Measurements from ENCODE around the gene KCNMB3.
A peak's percentile ranks its signal among the peaks of the same experiment; 100 is the strongest.

Gene KCNMB3, protein sequence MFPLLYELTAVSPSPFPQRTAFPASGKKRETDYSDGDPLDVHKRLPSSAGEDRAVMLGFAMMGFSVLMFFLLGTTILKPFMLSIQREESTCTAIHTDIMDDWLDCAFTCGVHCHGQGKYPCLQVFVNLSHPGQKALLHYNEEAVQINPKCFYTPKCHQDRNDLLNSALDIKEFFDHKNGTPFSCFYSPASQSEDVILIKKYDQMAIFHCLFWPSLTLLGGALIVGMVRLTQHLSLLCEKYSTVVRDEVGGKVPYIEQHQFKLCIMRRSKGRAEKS

DNA sequence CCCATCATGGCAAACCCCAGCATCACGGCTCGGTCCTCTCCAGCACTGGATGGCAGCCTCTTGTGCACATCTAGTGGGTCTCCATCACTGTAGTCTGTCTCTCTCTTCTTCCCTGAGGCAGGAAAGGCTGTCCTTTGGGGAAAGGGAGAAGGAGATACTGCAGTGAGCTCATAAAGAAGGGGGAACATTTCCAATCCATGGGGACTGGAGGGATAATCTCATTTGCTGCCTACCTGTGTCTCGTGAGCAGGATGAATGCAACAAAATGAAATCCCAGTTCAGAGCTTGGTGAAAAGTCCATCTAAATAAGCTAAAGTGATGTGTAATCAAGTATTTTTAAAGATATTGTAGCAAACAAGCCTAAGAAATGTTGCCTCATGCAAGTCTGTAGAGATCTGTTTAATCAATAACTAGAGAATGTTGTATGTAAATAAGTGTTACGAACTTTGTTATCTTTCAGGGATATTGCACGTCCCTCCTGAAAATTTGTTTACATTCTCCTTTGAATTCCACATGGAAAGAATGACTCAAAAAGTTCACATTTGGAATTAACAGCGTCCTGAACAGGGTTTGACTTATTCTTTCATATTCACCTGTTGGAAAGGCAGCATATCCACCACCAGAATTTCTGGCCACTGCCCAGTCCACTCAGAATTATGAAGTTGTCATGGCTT is at the start of gene KCNMB3:
TSS of gene KCNMB3 (minus strand) at position 312 of the 674 bp plus-strand sequence. CDS start at position 188, 124 bp downstream.
- H3K4me1 ChIP-seq, result no peaks in the 10 kb centered on the region
- TF ChIP-seq Cebpa-rat (IDR thresholded peaks at IDR 0.05), result no peak
- no peaks in the 10 kb centered on the region for H3K27me3 ChIP-seq
- no peak within 1 kb of the TSS for H3K27ac ChIP-seq
- no peaks in the 10 kb centered on the region for H4K20me1 ChIP-seq
- H3K4me2 ChIP-seq, result no peak within 1 kb of the TSS
- H3K9me3 ChIP-seq (replicated peaks in 1 of 11), result no peaks in the 10 kb centered on the region
- H3K36me3 ChIP-seq, result no peaks in the 10 kb centered on the region
- no peak within 1 kb of the TSS for H3K4me3 ChIP-seq
- H3K9ac ChIP-seq, result no peak within 1 kb of the TSS

DNA sequence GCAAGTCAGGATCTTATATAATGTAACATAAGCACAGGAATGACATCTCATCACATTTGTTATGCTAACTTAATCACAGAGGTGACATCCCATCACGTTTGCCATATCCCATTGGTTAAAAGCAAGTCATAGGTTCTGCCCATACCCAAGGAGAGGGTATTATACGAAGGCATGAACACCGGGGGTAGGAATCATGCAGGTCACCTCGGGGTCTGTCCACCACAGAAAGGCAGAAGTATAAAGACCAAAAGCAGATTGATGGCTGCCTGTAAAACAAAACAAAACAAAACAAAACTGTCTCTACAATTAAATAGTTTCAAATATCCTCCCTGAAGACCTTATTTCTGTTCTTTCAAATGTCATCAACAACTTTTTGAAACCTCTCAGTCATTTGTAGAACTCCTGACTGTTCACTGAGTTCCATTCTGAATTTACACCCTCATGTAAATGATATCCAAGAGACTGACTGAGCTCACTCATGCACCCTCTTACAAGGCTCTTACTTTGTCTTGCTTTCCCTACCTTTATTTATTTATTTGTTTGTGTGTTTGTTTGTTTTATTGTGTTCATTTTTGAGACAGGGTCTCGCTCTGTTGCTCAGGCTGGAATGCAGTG is 49.2 kb upstream of the KCNMB3 start:
- Histone ChIP-seq H3K4me2 (no peak overlapping the region), H3K9ac (no peak overlapping the region), H3K4me3 (no peak overlapping the region), H3K27ac (no peak overlapping the region), H3K36me3 (no peaks in the 10 kb centered on the region), H3K4me1 (no peaks in the 10 kb centered on the region), H3K9me3 (replicated peaks in 1 of 11) (peaks cover 0 to 10% (median 6%) of the 10 kb centered on the region in 11 experiments; a peak in 4 of 22 replicates), H3K27me3 (no peaks in the 10 kb centered on the region), H4K20me1 (no peaks in the 10 kb centered on the region)
- no peak for TF ChIP-seq Cebpa-rat (IDR thresholded peaks at IDR 0.05)

DNA sequence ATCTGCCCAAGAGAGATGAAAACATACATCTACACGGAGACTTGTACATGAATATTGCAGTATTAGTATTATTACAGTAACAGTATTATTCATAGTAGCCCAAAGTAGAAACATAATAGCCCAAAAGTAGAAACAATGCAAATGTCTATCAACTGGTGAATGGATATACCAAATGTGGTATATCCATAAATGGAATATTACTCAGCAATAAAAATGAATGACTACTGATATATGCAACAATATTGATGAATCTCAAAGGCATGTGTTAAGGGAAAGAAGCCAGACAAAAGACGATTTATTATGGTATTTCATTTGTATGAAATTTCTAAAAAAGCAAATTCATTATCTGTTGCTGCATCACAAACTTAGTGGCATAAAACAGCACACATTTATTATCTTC is 48.4 kb upstream of the KCNMB3 start:
- Histone ChIP-seq H3K4me1 (no peaks in the 10 kb centered on the region; a peak in 1 of 20 replicates), H3K4me3 (no peak overlapping the region), H3K4me2 (no peak overlapping the region), H4K20me1 (no peaks in the 10 kb centered on the region), H3K27me3 (no peaks in the 10 kb centered on the region), H3K9me3 (replicated peaks in 1 of 11) (peaks cover 0 to 10% (median 6%) of the 10 kb centered on the region in 11 experiments; a peak in 4 of 22 replicates), H3K27ac (no peak overlapping the region), H3K9ac (no peak overlapping the region), H3K36me3 (no peaks in the 10 kb centered on the region)
- no peak for TF ChIP-seq Cebpa-rat (IDR thresholded peaks at IDR 0.05)

DNA sequence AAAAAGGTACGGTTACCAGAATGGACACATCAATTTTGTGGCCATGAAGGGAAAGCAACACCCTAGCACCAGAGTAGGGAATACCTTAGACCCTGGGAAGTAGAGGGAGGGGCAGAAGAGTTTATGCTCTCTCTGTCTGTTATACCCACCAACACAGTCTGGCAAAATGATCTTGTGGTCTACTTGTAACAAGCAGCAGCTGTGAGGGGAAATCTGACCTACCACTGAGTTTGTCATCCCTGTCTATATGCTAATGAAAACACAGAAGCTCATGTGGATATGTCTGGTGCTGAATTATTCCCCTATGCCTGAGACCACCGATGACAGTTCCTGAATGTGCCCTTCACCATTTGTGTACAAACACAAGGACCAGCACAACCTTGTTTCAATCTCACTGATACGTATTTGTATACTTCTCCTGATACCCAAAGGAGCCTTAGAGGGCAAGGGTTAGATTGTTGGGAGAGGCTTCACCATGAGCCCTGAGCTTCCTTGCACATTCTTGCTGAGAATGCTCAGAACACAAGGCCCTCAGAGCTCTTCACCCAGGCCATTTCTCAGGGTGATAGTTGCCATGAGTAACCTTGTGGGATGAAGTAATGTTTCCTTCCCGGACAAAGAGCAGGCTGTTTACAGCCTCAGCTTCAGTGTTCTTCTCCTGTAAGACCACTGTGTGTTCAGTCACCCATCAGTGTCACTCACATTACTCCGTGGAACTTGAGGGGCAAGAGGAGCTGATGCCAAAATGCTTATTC is 47.2 kb upstream of the KCNMB3 start:
- no peaks in the 10 kb centered on the region for H4K20me1 ChIP-seq
- H3K27me3 ChIP-seq, result no peaks in the 10 kb centered on the region
- no peak for TF ChIP-seq Cebpa-rat (IDR thresholded peaks at IDR 0.05)

DNA sequence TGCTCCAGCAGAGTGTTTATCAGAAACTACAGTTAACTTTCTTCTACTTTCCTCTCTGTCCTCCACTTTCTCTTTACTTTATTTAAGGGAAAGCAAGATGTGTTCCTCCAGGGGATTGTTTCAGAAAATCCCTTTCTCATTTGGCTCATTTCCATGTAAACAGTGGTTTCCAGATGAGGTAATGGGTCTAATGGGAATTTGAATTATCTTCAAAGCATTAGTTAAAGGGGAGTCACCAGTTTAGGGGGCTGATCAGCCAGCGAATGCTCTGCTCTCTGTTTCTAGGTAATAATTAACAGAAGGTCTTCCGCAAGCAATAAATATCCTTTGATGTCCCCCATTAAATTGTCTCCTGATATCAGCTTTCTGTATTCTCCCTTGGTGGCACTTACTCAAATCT is 41.5 kb upstream of the KCNMB3 start:
- TF ChIP-seq Cebpa-rat (IDR thresholded peaks at IDR 0.05), result no peak
- H3K4me1 ChIP-seq, result no peaks in the 10 kb centered on the region; a peak in 1 of 20 replicates

More for the DNA sequence above, 47.2 kb upstream of the KCNMB3 start:
- Histone ChIP-seq H3K9me3 (replicated peaks in 1 of 11) (peaks cover 0 to 10% (median 6%) of the 10 kb centered on the region in 11 experiments; a peak in 4 of 22 replicates), H3K4me1 (no peaks in the 10 kb centered on the region; a peak in 1 of 20 replicates), H3K4me2 (no peak overlapping the region), H3K9ac (no peak overlapping the region), H3K36me3 (no peaks in the 10 kb centered on the region), H3K27ac (no peak overlapping the region), H3K4me3 (no peak overlapping the region)

DNA sequence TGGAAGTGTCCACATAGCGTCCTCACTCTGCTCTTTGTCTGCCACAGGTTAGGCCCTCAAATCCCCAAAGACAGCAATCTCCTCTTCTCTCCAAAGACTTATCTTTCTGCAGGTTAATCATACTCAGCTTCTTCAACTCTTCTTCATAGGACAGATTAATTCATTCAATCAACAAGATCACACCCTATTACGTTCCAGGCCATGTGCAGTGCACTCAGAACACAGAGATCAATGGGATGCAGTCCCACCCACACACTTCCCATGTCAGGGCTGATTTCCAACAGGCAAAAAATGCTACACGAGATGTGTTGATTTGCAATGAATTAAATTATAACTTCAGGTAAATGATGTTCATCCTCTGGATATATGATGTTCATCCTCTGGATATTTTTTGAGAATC is 38.4 kb upstream of the KCNMB3 start:
- no peak overlapping the region for H3K4me2 ChIP-seq
- H3K4me3 ChIP-seq, result no peak overlapping the region
- no peaks in the 10 kb centered on the region for H4K20me1 ChIP-seq
- H3K9ac ChIP-seq, result no peak overlapping the region
- TF ChIP-seq Cebpa-rat (IDR thresholded peaks at IDR 0.05), result no peak
- no peak overlapping the region for H3K27ac ChIP-seq
- peaks cover 0 to 6% (median 0%) of the 10 kb centered on the region in 10 experiments; a peak in 1 of 20 replicates for H3K4me1 ChIP-seq
- no peaks in the 10 kb centered on the region for H3K27me3 ChIP-seq
- H3K36me3 ChIP-seq, result no peaks in the 10 kb centered on the region
- no peaks in the 10 kb centered on the region for H3K9me3 ChIP-seq (replicated peaks in 1 of 11)

More for the DNA sequence above, 41.5 kb upstream of the KCNMB3 start:
- Histone ChIP-seq H3K27ac (no peak overlapping the region), H3K36me3 (no peaks in the 10 kb centered on the region), H3K4me2 (no peak overlapping the region), H3K27me3 (no peaks in the 10 kb centered on the region), H3K9ac (no peak overlapping the region), H3K9me3 (replicated peaks in 1 of 11) (no peaks in the 10 kb centered on the region), H4K20me1 (no peaks in the 10 kb centered on the region), H3K4me3 (no peak overlapping the region)

DNA sequence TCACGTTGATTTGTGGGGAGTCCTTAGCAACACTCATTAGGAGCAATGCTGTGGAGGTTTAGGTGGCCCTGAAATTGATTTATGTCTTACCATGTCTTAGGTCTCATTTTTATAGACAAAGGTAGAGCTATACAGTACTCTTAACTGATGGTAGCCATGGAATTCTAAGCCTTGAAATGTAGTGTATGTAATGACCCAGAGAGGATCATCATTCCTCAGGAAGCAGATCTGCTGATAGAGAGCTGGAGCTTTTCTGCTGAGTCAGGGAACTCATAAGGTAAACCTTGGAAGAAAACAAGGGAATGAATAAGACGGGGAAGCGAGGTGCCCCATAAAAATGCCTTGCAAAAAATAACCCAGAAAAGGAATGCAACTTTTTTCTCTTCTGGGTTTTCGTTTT is 37.9 kb upstream of the KCNMB3 start:
- no peak overlapping the region for H3K4me3 ChIP-seq
- H3K36me3 ChIP-seq, result no peaks in the 10 kb centered on the region
- no peak overlapping the region for H3K9ac ChIP-seq
- no peak overlapping the region for H3K4me2 ChIP-seq
- H3K9me3 ChIP-seq (replicated peaks in 1 of 11), result no peaks in the 10 kb centered on the region
- no peak overlapping the region for H3K27ac ChIP-seq
- H3K27me3 ChIP-seq, result no peaks in the 10 kb centered on the region
- H4K20me1 ChIP-seq, result no peaks in the 10 kb centered on the region
- TF ChIP-seq Cebpa-rat (IDR thresholded peaks at IDR 0.05), result no peak
- peaks cover 0 to 6% (median 0%) of the 10 kb centered on the region in 10 experiments; a peak in 1 of 20 replicates for H3K4me1 ChIP-seq

DNA sequence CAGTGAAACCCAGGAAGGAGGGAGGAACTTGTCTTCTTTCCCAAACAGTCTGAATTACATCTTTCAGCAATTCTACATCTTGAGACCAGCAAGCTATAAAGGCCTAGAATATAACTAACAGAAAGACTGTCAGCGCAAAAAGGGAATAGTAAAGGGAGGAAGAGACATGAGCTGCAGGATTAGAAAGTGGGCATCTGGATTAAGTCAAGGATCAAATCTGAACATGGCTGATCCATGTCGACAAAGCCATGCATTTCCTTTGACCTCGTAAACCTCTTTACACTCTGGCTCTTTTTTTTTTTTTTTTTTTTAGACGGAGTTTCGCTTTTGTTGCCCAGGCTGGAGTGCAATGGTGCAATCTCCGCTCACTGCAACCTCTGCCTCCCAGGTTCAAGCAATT is 35.4 kb upstream of the KCNMB3 start:
- H3K27ac ChIP-seq, result no peak overlapping the region
- H3K4me3 ChIP-seq, result no peak overlapping the region
- H4K20me1 ChIP-seq, result no peaks in the 10 kb centered on the region
- H3K9ac ChIP-seq, result no peak overlapping the region
- H3K36me3 ChIP-seq, result no peaks in the 10 kb centered on the region
- peak overlapping the region in 1 of 11 experiments; percentile 11; a peak in 1 of 22 replicates for H3K4me2 ChIP-seq
- no peak for TF ChIP-seq Cebpa-rat (IDR thresholded peaks at IDR 0.05)
- no peaks in the 10 kb centered on the region for H3K9me3 ChIP-seq (replicated peaks in 1 of 11)
- H3K4me1 ChIP-seq, result peaks cover 0 to 6% (median 0%) of the 10 kb centered on the region in 10 experiments; a peak in 1 of 20 replicates
- no peaks in the 10 kb centered on the region for H3K27me3 ChIP-seq

DNA sequence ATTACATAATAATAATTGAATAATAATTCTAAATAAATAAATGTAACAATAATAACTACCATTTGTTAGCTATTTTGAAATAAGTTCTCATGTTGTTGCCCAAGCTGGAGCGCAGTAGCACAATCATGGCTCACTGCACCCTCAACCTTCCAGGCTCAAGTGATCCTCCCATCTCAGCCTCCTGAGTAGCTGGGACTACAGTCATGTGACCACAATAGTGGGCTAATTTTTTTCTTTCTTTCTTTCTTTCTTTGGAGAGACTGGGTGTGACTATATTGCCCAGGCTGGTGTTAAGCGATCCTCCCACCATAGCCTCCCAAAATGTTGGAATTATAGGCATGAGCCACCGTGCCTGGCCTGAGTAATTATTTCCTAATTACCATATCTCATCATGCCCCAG is 30.9 kb upstream of the KCNMB3 start:
- Histone ChIP-seq H3K9ac (no peak overlapping the region), H3K36me3 (no peaks in the 10 kb centered on the region), H4K20me1 (no peaks in the 10 kb centered on the region), H3K27ac (no peak overlapping the region), H3K4me3 (no peak overlapping the region), H3K9me3 (replicated peaks in 1 of 11) (no peaks in the 10 kb centered on the region), H3K4me1 (peaks cover 0 to 5% (median 0%) of the 10 kb centered on the region in 10 experiments; a peak in 1 of 20 replicates), H3K27me3 (no peaks in the 10 kb centered on the region), H3K4me2 (no peak overlapping the region)
- TF ChIP-seq Cebpa-rat (IDR thresholded peaks at IDR 0.05), result no peak

Measured in BLaER1 treated with 17β-estradiol and CSF1 and Interleukin-3, amounts not matched to agents 10 nM and 100 nM (cell line).